WTC11 (cell line): ENCODE measurements around the gene NAMPT.

ENCODE experiments used
- CREM ChIP-seq: sonication (generic); formaldehyde crosslinking; IDR thresholded peaks from 2 replicates; pipeline ENCODE4 v1.8.1; 2022; ENCODE audit warnings: mild to moderate bottlenecking, missing genetic modification reagents, moderate library complexity
- CTCF ChIP-seq: fragments of 200-600 bp; IDR thresholded peaks from 2 replicates; pipeline ENCODE4 v1.8.0; 2022; ENCODE audit warnings: antibody characterized with exemption
- MLX ChIP-seq: sonication (generic); formaldehyde crosslinking; IDR thresholded peaks from 2 replicates; pipeline ENCODE4 v1.8.1; 2023; ENCODE audit warnings: mild to moderate bottlenecking, missing genetic modification reagents, moderate library complexity
- NFYB ChIP-seq: sonication (generic); formaldehyde crosslinking; conservative IDR thresholded peaks from 2 replicates; pipeline ENCODE4 v1.8.0; 2022; ENCODE audit warnings: low read depth, missing genetic modification reagents
- NR1H2 ChIP-seq: sonication (generic); formaldehyde crosslinking; IDR thresholded peaks from 2 replicates; pipeline ENCODE4 v1.9.0; 2021; ENCODE audit warnings: mild to moderate bottlenecking, moderate library complexity, missing genetic modification reagents
- SMAD4 ChIP-seq: sonication (generic); formaldehyde crosslinking; IDR thresholded peaks from 2 replicates; pipeline ENCODE4 v1.8.0; 2022; ENCODE audit warnings: mild to moderate bottlenecking, missing genetic modification reagents
- STAT6 ChIP-seq: sonication (generic); formaldehyde crosslinking; conservative IDR thresholded peaks from 2 replicates; pipeline ENCODE4 v1.8.1; 2023; ENCODE audit warnings: mild to moderate bottlenecking, low read depth, missing genetic modification reagents, moderate library complexity
- TEAD4 ChIP-seq: sonication (generic); formaldehyde crosslinking; IDR thresholded peaks from 2 replicates; pipeline ENCODE4 v1.8.0; 2022; ENCODE audit warnings: mild to moderate bottlenecking, missing genetic modification reagents
- ZNF425 ChIP-seq: fragments of 250-450 bp; sonication (Bioruptor Pico); conservative IDR thresholded peaks from 2 replicates; pipeline ENCODE4 v1.9.0; 2021; ENCODE audit warnings: mild to moderate bottlenecking
- ZNF512 ChIP-seq: sonication (generic); formaldehyde crosslinking; IDR thresholded peaks from 2 replicates; pipeline ENCODE4 v1.8.1; 2022; ENCODE audit warnings: missing genetic modification reagents, borderline replicate concordance
- ZSCAN18 ChIP-seq: fragments of 250-450 bp; sonication (Bioruptor Pico); IDR thresholded peaks from 2 replicates; pipeline ENCODE4 v2.1.2; 2022; ENCODE audit warnings: mild to moderate bottlenecking, moderate library complexity

- TF ChIP-seq TEAD4 (CRISPR knock-in tag) = no peak
- no peak for TF ChIP-seq CTCF
- TF ChIP-seq STAT6 = no peak
- no peak for TF ChIP-seq NFYB (CRISPR knock-in tag)
- no peak for TF ChIP-seq ZNF425
- TF ChIP-seq CREM (CRISPR knock-in tag) = no peak
- TF ChIP-seq ZSCAN18 (CRISPR knock-in tag) = no peak
- TF ChIP-seq SMAD4 (CRISPR knock-in tag) = no peak
- TF ChIP-seq ZNF512 (CRISPR knock-in tag) = no peak
- no peak for TF ChIP-seq MLX (CRISPR knock-in tag)
- no peak for TF ChIP-seq NR1H2 (CRISPR knock-in tag)
These were observed 42.1 kb upstream of the NAMPT start for GRCh38 chr7:106326594-106327537.
